ENCODE measurements around the gene RFTN1.
"Not testable (repeated sequence)": the region's sequence is repeated elsewhere in the genome, so short reads cannot be mapped to it uniquely, and the experiment has no call there.

Gene RFTN1

GRCh38 chr3:16506884-16507577 lies 6.5 kb downstream of the RFTN1 start:
- DNase-seq = no peak

- DNase-seq = no peak
Observed at GRCh38 chr3:16506451-16506850, 7.0 kb downstream of the RFTN1 start.

GRCh38 chr3:16504692-16505091 lies 8.8 kb downstream of the RFTN1 start:
- DNase-seq = no peak

- no peak for DNase-seq
Observed at GRCh38 chr3:16504242-16504641, 9.3 kb downstream of the RFTN1 start.

GRCh38 chr3:16503191-16503776 lies 10.2 kb downstream of the RFTN1 start:
- DNase-seq = no peak

GRCh38 chr3:16502347-16502908 lies 11.1 kb downstream of the RFTN1 start:
- DNase-seq = no peak

GRCh38 chr3:16501376-16501775 lies 12.1 kb downstream of the RFTN1 start:
- no peak for DNase-seq

- DNase-seq = no peak
Observed at GRCh38 chr3:16500911-16501310, 12.6 kb downstream of the RFTN1 start.

GRCh38 chr3:16500093-16500492 lies 13.4 kb downstream of the RFTN1 start:
- DNase-seq = no peak

GRCh38 chr3:16499351-16499750 lies 14.1 kb downstream of the RFTN1 start:
- DNase-seq = no peak

- no peak for DNase-seq
Observed at GRCh38 chr3:16498130-16498890, 15.2 kb downstream of the RFTN1 start.

- DNase-seq = no peak
Observed at GRCh38 chr3:16496408-16497222, 16.9 kb downstream of the RFTN1 start.

GRCh38 chr3:16496008-16496407 lies 17.5 kb downstream of the RFTN1 start:
- no peak for DNase-seq

- DNase-seq = no peak
Observed at GRCh38 chr3:16494814-16495431, 18.6 kb downstream of the RFTN1 start.

- DNase-seq = no peak
Observed at GRCh38 chr3:16494094-16494493, 19.4 kb downstream of the RFTN1 start.

- no peak for DNase-seq
Observed at GRCh38 chr3:16490062-16490619, 23.4 kb downstream of the RFTN1 start.

GRCh38 chr3:16489326-16490061 lies 24.0 kb downstream of the RFTN1 start:
- DNase-seq = not testable (repeated sequence)

- no peak for DNase-seq
Observed at GRCh38 chr3:16488637-16489036, 24.9 kb downstream of the RFTN1 start.

GRCh38 chr3:16487511-16488175 lies 25.9 kb downstream of the RFTN1 start:
- DNase-seq = no peak

- DNase-seq = no peak
Observed at GRCh38 chr3:16486951-16487480, 26.5 kb downstream of the RFTN1 start.

GRCh38 chr3:16486201-16486600 lies 27.3 kb downstream of the RFTN1 start:
- DNase-seq = no peak
